GM12873 (cell line): ENCODE measurements around the gene PDE3A.

Experiments used
- CTCF ChIP-seq: IDR thresholded peaks from 2 replicates; pipeline ENCODE4 v1.5.1; 2012; ENCODE audit warnings: low read depth, mild to moderate bottlenecking, moderate library complexity, low read length, control low read depth; ENCODE audit not compliant: insufficient read depth; ENCODE audit errors: missing control alignments

Gene PDE3A

GRCh38 chr12:20368114-20368650 is at the start of gene PDE3A:
Gene PDE3A (plus strand): TSS chr12:20368537. CDS start chr12:20369285, 748 bp downstream.
- no peak for TF ChIP-seq CTCF

- TF ChIP-seq CTCF = no peak
These were observed 49.0 kb upstream of the PDE3A start for GRCh38 chr12:20319366-20319765.

DNA sequence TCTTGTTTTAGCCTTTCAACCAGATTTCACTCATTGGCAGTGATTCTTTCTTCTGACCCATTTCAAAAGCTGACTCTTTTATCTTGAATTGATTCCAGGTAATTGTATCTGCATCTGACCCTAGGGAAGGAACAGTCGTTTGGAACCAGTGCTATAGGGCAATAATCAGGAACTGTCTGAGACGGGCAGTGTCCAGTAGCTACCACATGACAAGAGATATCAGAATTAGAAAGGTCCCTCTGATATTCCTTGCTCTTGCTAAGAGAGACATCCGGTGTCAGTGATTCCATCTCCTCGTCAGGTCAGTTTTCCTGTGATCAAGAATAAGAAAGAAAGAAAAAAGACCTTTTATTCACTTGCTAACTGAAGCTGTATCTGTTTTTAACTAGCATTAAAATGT is 47.8 kb upstream of the PDE3A start:
- no peak for TF ChIP-seq CTCF

DNA sequence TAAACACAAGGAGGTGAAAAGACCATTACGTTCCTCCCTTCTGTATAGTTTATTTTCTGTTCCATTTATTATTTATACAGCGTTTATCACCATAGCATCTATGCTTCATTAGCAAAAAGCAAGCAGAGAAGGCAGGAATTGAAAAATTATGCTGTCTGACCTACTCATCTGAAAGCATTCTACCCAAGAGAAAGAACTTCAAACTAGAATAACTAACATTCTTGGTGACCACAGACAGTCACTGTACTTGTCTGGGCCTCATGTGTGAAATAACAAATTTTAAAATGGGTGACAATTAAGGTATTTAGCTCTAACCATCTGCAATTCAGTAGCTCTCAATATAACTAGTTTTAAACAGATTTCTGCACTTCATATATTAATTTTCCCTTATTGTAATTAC is 29.3 kb upstream of the PDE3A start:
- TF ChIP-seq CTCF = no peak

GRCh38 chr12:20342111-20342510 is 26.2 kb upstream of the PDE3A start:
- TF ChIP-seq CTCF = no peak

DNA sequence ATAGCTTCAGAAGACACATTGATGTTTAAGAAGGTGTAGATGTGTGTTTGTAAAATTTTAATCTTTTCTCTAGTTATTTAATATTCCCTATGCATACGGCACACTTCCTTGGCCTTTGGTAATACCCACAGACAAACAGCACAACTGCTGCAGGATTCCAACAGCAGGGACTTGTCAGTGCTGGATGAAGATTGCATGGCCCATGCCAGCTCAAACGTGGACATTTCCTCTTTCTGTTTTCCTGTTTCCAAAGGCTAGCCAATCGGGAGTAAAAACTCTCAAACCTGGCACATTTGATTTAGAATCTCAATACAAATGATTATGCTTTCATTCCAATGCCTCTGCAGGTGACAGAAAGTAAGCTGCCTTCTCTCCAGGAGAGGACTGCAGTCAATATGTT is 22.5 kb upstream of the PDE3A start:
- no peak for TF ChIP-seq CTCF

GRCh38 chr12:20350026-20350425 is 18.3 kb upstream of the PDE3A start:
- no peak for TF ChIP-seq CTCF
